Stimulated activated CD8-positive, alpha-beta memory T cell treated with anti-CD3 and anti-CD28 coated beads, Interleukin-12 subunit alpha, Interleukin-12 subunit beta, amount 100 ng/mL, for 4 hours (primary cell): ENCODE data around the gene DHX9.
"Not testable (repeated sequence)": the region's sequence is repeated elsewhere in the genome, so short reads cannot be mapped to it uniquely, and the experiment has no call there.

Experiments
- DNase-seq: peaks from one replicate; pipeline ENCODE4 v3.0.0-alpha.2; 2020; ENCODE audit warnings: low read depth

Gene DHX9

GRCh38 chr1:182889997-182890396 lies 50.9 kb downstream of the DHX9 start:
- DNase-seq = no peak

- no peak for DNase-seq
These were observed 51.9 kb downstream of the DHX9 start for GRCh38 chr1:182890927-182891610.

GRCh38 chr1:182897696-182898095 lies 58.5 kb downstream of the DHX9 start:
- DNase-seq = no peak

- not testable (repeated sequence) for DNase-seq
These were observed 62.8 kb downstream of the DHX9 start for GRCh38 chr1:182901946-182902345.

DNA sequence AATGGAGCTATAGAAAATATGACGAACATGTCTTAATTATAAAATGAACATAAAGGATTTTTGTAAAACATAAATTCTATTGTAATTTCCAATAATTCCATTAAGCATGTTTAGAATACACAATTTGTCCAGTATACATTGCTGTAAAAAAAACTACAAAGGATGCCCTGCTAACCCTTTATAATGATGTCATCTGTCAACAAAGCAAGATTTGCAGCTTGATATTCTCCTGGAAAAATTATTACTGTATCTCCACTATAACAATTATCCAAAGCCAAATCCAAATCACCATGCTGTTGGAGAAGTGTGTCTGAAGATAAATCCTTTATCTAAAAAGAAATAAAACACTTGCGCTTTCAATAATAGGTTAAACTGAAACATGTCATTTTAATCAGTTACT lies 66.2 kb downstream of the DHX9 start:
- DNase-seq = no peak

GRCh38 chr1:182909578-182909977 lies 70.4 kb downstream of the DHX9 start:
- no peak for DNase-seq

GRCh38 chr1:182910143-182910542 lies 71.0 kb downstream of the DHX9 start:
- DNase-seq = no peak

DNA sequence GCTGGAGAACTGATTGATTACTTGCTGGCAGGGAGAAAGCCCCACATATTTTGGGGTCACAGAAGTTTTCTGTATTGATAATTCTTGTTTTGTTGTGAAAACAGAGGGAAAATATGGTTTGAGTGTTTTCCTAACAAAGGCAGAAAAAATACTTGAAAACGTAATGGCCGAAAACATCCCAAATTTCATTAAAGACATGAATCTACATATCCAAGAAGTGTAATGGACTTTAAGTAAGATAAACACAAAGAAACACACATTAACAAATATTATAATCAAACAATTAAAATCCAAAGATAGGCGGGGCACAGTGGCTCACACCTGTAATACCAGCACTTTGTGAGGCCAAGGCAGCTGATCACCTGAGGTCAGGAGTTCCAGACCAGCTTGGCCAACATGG lies 74.3 kb downstream of the DHX9 start:
- DNase-seq = no peak

DNA sequence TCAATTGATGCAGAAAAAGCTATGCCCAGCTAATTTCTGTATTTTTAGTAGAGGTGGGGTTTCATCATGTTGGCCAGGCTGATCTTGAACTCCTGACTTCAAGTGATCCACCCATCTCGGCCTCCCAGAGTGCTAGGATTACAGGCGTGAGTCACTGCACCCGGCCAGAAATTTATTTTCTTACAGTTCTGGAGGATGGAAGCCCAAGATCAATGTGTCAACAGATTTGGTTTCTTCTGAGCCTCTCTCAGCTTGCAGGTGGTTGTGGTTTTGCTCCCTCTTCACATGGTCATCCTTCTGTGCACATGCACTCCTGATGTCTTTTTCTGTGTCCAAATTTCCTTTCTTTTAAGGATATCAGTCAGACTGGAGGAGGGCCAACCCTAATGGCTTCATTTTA lies 78.2 kb downstream of the DHX9 start:
- DNase-seq = no peak

DNA sequence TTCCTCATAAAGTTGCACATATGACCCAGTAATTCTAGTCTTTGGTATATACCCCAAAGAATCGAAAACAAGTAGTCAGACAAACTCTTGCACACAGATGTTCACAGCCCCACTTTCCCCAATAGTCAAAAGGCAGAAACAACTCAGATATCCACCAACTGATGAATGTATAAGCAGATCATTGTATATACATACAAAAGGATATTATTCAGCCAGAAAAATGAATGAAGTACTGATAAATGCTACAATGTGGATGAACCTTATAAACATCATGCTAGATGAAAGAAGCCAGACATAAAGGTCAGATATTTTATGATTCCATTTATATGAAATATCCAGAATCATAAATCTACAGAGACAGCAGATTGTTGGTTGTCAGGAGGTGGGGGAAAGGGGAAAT lies 86.5 kb downstream of the DHX9 start:
- DNase-seq = no peak

DNA sequence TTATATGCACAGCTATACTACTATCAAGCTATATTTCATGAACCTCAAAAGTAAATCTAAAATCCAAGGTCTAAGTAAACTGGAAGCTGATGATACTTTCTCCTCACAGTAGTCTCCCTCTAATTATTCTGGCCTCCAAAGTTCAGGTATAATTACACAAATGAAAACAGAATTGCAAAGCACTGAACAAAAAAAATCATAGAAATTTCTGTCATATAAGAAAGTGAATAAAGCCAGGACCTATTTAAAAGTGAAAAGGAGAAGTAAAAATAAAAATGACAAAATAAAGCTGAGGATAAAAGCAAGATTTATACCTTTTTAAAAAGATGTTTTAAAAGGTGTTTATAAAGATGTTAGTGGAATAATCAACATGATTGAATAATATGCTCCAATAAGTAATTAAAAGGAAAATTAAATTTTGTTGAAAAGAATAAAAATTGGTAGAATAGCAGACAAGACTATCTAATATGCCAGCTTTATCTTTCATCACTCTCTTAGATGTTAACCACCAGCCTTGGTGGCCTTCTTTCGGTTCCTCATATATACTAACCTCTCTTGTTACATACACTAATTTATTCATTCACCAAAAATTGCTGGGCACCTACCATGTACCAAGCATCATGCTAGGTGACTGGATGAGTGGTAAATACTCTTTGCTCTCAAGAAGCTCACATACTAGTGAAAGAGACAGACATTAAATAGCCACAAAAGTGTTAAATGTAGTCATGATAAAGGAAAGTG lies 88.7 kb downstream of the DHX9 start:
- no peak for DNase-seq

DNA sequence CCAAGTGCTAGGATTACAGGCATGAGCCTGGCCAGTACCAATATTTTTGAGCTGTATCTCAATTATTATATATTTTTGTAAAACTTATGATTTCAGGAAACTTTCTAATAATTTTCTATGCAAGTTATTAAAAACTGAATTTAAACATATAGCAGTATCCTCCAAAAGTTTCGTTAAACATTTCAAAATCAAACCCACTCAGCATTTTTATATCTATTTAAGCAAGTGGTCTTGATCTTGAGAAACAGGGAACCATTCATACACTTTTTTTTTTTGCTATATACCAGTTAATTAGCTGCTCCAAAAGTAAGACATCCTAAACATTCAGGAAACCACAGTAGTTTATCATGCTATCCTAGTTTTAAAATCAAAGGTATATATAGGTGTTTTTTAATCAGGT lies 91.8 kb downstream of the DHX9 start:
- no peak for DNase-seq

DNA sequence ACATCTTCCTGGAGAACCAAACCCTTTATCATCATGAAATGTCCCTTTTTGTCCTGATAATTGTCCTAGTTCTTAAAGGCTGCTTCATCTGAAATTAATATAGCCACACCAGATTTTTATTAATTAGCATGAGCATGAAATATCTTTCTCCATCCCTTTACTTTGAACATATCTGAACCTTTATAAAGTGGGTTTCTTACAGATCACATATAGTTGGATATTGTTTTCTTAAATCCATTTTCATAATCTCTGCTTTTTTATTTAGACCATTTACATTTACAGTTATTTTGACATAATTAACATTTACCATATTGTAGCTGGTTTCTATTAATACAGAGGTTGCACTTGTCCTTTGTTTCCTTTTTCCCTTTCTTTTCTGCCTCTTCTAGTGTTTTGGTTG lies 96.6 kb downstream of the DHX9 start:
- DNase-seq = no peak
